ENCODE results near the gene ADAMTS4. TPM values are rescaled to one million over a fixed set of nuclear protein-coding genes. Genes with fewer than 3 reads are reported as not detected.

The ADAMTS4 gene
- total RNA-seq, 1 experiment from 2014 or later = 7.0 TPM

DNA sequence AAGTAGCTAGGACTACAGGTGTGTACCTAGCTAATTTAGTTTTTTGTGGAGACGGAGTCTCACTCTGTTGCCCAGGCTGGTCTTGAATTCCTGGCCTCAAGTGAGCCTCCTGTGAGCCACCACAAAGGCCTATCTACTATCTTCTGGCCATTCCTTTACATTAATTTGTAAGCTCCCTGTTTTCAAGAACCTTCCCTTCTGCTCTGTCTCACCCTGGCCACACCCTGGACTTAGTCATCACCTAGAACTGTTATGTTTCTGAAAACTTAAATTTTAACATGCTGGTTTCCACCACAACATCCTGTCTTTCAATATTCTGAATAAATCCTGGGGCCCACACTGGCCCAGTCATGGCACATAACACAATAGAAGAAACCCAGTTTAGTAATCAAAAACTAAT lies 16.6 kb downstream of the ADAMTS4 start:
- no CpG with 5 or more reads among the region's 1 CpG for WGBS (ENCODE audit: extremely low coverage, insufficient read length, low lambda C conversion rate)

More for the DNA sequence above, 16.6 kb downstream of the ADAMTS4 start:
- DNase-seq = no peak
- Mint-ChIP-seq H3K4me3 (no peak overlapping the region), H3K36me3 (ENCODE audit: insufficient read depth in 1 of 3, low read depth in 3 of 3) (no peaks in the 10 kb centered on the region), H3K4me1 (peaks cover 12 to 16% of the 10 kb centered on the region in 2 experiments), H3K9me3 (no peaks in the 10 kb centered on the region), H3K27me3 (ENCODE audit: low read depth) (peaks cover 5% of the 10 kb centered on the region), H3K27ac (no peak overlapping the region)
- H3T11ph ChIP-seq (ENCODE audit: low read length) = no peak overlapping the region
- H3K4ac ChIP-seq (ENCODE audit: low read depth, low read length) = no peak overlapping the region
- no peak overlapping the region for H3K9ac ChIP-seq (ENCODE audit: extremely low read depth, insufficient read length, low read length)
- H3K56ac ChIP-seq (ENCODE audit: insufficient read length, low read depth, low read length) = no peak overlapping the region
- H4K8ac ChIP-seq (replicated peaks; ENCODE audit: insufficient read length, low read depth, low read length) = no peak overlapping the region
- H3K4me1 ChIP-seq (ENCODE audit: insufficient read depth, low read length) = no peaks in the 10 kb centered on the region
- H2AK5ac ChIP-seq (ENCODE audit: insufficient read length, low read length) = no peak overlapping the region
- H4K20me1 ChIP-seq (ENCODE audit: control insufficient read depth, insufficient read depth, insufficient read length) = peaks cover 3% of the 10 kb centered on the region
- H3K27me3 ChIP-seq (ENCODE audit: insufficient read depth, low read length) = no peaks in the 10 kb centered on the region
- H2AFZ ChIP-seq (ENCODE audit: low read length) = no peak overlapping the region
- no peaks in the 10 kb centered on the region for H3K23me2 ChIP-seq (ENCODE audit: insufficient read length, low read depth, low read length, poor library complexity, severe bottlenecking)
- H2BK5ac ChIP-seq (ENCODE audit: insufficient read length, low read length) = no peak overlapping the region
- H4K91ac ChIP-seq (ENCODE audit: insufficient read length, low read depth, low read length) = no peak overlapping the region
- no peak overlapping the region for H4K5ac ChIP-seq (ENCODE audit: insufficient read length, low read depth, low read length)
- H3K4me2 ChIP-seq (ENCODE audit: insufficient read depth, insufficient read length, low read length) = no peak overlapping the region
- H3K79me1 ChIP-seq (ENCODE audit: insufficient read depth, low read depth, low read length, poor library complexity, severe bottlenecking) = no peaks in the 10 kb centered on the region
- H2BK120ac ChIP-seq (ENCODE audit: low read depth, low read length, poor library complexity, severe bottlenecking) = no peak overlapping the region
- H2BK15ac ChIP-seq (ENCODE audit: low read depth, low read length) = no peak overlapping the region
- no peak overlapping the region for H3K14ac ChIP-seq (ENCODE audit: insufficient read depth, low read length)
- H3K27ac ChIP-seq (ENCODE audit: insufficient read length, low read depth, low read length) = no peak overlapping the region
- no peak overlapping the region for H3K18ac ChIP-seq (ENCODE audit: insufficient read length, low read depth, low read length)
- no peak for TF ChIP-seq CTCF (conservative IDR thresholded peaks at IDR 0.05)
- H3K9me3 ChIP-seq (ENCODE audit: control insufficient read depth, low read depth, low read length) = no peaks in the 10 kb centered on the region
- no peak overlapping the region for H3K23ac ChIP-seq (ENCODE audit: insufficient read length, low read depth, low read length)
- H2BK20ac ChIP-seq (ENCODE audit: low read depth, low read length, poor library complexity, severe bottlenecking) = no peak overlapping the region
- no peak overlapping the region for H2BK12ac ChIP-seq (ENCODE audit: insufficient read length, low read depth, low read length)
- H3K79me2 ChIP-seq (ENCODE audit: insufficient read depth, low read length) = no peaks in the 10 kb centered on the region
